ENCODE results near the gene COL9A2.

- TF ChIP-seq POLR2A (IDR thresholded peaks at IDR 0.05; ENCODE audit: low read length) (no peak), MAX (IDR thresholded peaks at IDR 0.05) (no peak), CTCF (IDR thresholded peaks at IDR 0.05) (no peak), PHF8 (IDR thresholded peaks at IDR 0.05; ENCODE audit: borderline replicate concordance, low read depth) (no peak), CEBPB (IDR thresholded peaks at IDR 0.05) (no peak), CBX2 (IDR thresholded peaks at IDR 0.05; ENCODE audit: borderline replicate concordance, low read depth) (no peak), MYC (IDR thresholded peaks at IDR 0.05; ENCODE audit: borderline replicate concordance, low read length) (no peak), USF2 (IDR thresholded peaks at IDR 0.05) (no peak), KDM1A (IDR thresholded peaks at IDR 0.05; ENCODE audit: low read depth) (no peak)
These were observed 17.5 kb downstream of the COL9A2 start for GRCh38 chr1:40299366-40300248.

Data from A549 (cell line).